Inflammatory macrophage treated with lipopolysaccharide for 4 hours (primary cell): Measurements from ENCODE around the gene WNT9A.
"Not testable (repeated sequence)": the region's sequence is repeated elsewhere in the genome, so short reads cannot be mapped to it uniquely, and the experiment has no call there.

Experiments
- DNase-seq: peaks from one replicate; pipeline ENCODE4 v3.0.0-alpha.2; 2020

The WNT9A gene

GRCh38 chr1:227947676-227948492, at the start of gene WNT9A:
TSS of gene WNT9A (minus strand) at chr1:227947932. CDS start at chr1:227947887, 45 bp downstream.
- peak; percentile 2 for DNase-seq

DNA sequence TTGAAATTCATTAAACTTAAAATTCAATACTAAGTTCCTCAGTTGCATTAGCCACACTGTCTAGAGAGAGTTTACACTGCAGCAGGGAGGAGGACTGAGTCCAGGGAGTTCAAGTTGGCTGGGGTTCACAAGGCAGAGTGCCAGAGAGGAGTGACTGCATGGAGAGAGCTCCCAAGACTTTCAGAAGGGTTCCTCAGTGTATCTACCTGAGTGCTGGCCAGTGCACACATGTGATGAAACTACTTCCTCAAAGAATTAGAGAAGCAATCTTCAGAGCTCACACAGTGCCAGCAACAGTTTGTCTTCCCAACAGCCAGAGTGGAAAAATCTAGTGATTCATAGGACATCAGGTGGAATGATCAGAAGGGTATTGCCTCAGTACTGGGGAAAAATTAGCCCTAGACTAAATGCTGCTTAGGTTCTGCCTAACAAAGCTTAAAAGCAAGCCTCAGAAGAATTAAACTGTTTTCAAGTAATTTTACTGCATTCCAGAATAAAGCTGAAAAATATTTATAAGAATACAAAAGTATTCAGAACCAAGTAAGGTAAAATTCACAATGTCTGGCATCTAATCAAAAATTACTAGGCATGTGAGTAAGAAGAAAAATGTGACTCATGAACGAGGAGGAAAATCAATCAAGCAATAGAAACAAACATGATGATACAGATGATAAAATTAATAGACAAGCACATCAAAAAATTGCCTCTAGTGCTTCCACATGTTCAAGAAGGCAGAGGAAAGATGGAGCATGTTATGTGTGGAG, 48.6 kb upstream of the WNT9A start:
- DNase-seq, result no peak

- DNase-seq, result no peak
Measured at GRCh38 chr1:227994632-227995300, 47.0 kb upstream of the WNT9A start.

GRCh38 chr1:227987181-227987580, 39.4 kb upstream of the WNT9A start:
- no peak for DNase-seq

DNA sequence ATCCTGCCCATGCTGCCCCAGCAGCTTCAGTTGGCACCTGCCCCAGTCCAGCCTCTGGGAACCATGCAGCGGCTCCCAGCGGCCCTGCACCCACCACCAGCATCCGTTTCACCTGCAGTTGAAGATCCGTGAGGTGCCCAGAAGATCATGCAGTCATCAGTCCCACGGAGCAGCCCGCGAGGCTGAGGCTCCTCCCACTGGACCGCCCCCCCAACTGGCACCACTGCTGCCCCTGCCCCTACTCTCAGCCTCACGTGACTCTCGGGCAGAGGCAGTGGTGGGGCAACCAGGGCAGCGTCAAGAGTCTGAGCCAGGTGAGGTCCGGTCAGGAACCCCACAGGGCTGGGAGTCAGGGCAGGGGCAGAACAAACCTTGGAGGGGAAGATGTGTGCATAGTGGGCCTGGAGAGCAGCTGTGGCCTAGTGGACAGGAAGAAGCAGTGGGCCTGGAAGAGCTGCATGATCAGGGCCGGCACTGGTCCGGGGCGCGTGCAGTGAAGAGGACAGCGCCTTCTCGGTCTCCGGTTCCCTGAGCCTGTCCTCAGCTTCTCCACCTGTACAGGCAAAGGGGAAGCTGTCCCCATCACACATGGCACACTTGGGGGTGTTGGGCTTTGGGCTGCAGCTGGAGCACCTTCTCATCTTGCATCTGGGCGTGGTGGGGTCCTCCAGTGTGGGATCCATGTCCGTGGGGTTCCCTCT, 28.0 kb upstream of the WNT9A start:
- not testable (repeated sequence) for DNase-seq

- DNase-seq, result not testable (repeated sequence)
Measured at GRCh38 chr1:227973724-227974288, 26.1 kb upstream of the WNT9A start.

- not testable (repeated sequence) for DNase-seq
Measured at GRCh38 chr1:227972843-227973374, 25.2 kb upstream of the WNT9A start.

- DNase-seq, result not testable (repeated sequence)
Measured at GRCh38 chr1:227972283-227972679, 24.5 kb upstream of the WNT9A start.

DNA sequence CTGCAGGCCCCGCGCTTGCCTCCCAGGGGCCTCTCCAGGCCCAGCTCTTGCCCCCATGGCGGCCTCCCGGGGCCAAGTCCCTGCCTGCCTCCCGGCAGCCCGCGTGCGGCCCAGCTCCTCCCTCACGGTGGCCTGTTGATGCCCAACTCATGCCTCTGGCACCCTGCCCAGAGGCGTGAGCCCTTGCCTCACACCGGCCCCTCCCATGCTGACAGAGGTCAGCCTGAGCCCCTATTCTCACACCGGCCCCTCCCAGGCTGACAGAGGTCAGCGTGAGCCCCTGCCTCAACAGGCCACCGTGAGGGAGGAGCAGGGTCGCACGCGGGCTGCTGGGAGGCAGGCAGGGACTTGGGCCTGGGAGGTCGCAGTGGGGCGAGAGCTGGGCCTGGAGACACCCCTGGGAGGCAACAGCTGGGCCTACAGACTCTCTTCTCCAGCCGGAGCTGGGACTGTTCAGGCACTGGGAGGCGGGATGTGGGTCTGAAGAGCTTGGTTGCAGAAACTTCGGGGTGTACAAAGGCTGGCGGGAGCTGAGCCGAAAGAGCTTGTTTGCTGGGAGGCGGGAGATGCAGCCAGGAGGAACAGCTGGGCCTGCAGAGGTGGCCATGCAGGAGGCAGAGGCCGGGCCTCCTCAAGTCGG, 24.0 kb upstream of the WNT9A start:
- not testable (repeated sequence) for DNase-seq

DNA sequence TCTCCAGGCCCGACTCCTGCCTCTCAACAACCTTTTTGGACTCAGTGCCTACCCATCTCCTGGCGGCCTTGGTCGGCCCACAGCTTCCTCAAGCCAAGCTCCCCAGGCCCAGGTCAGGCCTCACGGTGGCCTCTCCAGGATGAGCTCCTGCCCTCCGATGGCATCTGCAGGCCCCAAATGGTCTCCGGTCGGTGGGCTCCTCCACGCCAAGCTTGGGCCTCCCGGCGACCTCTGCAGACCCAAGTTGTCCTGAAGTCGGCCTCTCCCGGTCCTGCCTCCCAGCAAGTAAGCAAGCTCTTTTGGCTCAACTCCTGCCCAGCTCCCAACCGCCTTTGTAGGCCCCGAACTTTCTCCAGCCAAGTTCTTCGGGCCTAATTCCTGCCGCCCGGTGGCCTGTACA, 23.5 kb upstream of the WNT9A start:
- DNase-seq, result not testable (repeated sequence)

GRCh38 chr1:227970076-227970995, 22.6 kb upstream of the WNT9A start:
- not testable (repeated sequence) for DNase-seq

DNA sequence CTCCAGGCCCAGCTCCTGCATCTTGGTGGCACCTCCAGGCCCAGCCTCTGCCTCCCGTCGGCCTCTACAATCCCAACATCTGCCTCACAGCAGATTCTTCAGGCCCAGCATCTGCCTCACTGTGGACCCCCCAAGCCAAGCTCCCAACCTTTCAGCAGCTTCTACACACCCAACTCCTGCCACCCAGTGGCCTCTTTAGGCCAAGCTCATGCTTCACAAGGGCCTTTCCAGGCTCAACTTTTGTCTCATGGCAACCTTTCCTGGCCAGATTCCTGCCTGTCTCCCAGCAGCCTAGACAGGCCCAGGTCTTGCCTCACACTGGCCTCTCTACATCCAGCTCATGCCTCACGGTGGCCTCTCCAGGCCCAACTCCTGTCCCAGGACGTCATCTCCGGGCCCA, 20.1 kb upstream of the WNT9A start:
- DNase-seq, result not testable (repeated sequence)

GRCh38 chr1:227966733-227967132, 19.0 kb upstream of the WNT9A start:
- DNase-seq, result peak; percentile 7

DNA sequence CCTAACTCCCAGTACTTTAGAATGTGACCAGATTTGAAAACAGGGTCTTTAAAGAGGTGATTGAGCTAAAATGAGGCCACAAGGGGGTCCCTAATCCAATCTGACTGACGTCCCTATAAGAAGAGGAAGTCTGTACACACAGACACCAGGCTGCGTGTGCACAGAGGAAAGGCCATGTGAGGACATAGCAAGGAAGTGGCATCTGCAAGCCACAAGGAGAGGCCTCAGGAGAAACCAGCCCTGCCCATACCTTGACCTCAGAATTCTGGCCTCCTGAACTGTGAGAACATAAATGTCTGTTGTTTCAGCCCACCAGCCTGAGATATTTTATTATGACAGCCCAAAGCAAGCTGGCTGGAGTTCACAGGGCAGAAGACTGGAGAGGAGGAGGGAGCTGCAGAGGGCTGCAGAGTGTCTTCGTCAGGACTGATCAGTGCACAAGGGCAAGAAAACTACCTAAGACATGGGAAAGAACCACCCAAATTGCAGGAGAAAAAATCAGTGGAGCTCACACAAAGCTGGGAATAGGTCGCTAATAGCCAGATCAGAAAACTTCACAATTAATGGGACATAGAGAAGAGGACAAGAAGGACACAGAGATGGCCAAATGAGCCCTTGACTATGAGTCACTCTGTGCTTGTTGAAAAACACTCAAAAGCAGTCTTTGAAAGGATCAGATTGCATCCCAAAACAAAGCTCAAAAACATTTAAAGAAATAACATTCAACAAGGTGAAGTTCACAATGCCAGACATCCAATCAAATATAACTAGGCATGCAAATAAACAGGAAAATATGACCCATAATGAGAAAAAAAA, 14.1 kb upstream of the WNT9A start:
- peak; percentile 18 for DNase-seq

DNA sequence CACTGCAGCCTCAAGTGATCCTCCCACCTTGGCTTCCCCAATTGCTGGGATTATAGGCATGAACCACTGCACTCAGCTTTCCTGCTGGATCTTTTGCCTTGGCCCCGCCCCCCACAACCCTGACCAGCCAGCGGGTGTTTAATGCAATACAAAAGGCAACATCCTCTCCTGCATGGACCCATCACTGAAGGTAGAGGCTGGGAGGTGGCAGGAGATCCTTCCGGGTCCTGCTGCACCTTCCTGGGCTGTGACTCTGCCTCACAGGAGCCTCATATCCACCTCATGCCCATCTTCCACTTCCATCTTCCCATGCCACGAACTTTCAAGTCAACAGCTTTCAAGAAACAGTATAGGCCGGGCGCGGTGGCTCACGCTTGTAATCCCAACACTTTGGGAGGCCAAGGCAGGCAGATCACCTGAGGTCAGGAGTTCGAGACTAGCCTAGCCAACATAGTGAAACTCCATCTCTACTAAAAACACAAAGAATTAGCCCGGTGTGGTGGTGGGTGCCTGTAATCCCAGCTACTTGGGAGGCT, 11.7 kb upstream of the WNT9A start:
- DNase-seq, result no peak

- no peak for DNase-seq
Measured at GRCh38 chr1:227958617-227959324, 11.0 kb upstream of the WNT9A start.

DNA sequence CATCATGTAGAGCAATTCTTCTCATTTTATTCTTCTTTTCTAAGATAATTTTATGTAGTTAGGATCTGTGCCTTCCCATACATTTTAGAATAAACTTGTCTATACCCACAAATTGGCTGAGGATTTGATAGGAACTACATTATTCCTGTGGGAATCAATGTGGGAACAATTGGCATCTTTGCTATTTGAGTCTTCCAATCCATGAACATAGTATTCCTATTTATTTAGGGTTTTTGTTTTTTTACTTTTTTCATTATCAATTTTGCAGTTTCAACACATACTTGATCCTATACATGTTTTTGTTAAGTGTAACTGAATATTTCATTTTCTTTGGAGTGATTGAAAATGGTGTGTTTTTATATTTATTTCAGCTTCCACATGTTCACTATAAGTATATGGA, 8.1 kb upstream of the WNT9A start:
- DNase-seq, result no peak

DNA sequence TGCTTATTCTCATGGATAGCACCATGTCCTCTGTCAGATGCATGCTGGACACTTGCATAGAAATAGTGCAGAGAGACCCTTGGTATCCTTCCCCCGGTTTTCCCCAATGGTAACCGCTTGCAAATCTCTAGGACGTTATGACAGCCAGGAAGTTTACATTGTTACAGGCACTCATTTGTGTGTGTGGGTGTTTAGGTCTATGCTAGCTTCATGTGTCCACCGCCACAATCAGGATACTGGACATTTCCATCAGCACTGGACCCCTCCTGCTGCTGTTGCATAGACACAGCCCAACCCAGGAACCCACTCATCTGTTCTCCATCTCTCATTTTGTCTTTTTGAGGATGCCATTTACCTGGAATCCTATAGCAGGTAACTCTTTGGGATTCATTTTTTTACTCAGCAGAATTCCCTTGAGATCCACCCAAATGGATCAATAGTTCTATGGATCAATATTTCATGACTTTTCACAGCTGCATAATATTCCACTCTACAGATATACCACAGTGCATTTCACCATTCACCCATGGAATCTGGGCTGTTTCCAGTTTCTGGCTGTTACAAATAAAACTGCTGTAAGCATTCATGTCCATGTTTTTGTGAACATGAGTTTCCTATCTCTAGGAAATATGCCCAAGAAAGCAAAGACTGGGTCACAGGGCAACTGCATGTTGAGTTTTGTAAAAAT, 6.6 kb upstream of the WNT9A start:
- no peak for DNase-seq
